ENCODE results near the gene OXER1. TPM values are rescaled to one million over a fixed set of nuclear protein-coding genes. Genes with fewer than 3 reads are reported as not detected.

OXER1 gene
- total and polyA plus RNA-seq, 2 of the 13 experiments (the other 11 are each of a cell fraction or from before 2014, with no cell fraction given) = 8.0 to 9.0 TPM

GRCh38 chr2:42756150-42756775, 7.7 kb downstream of the OXER1 start (continued):
- TF ChIP-seq CHD2 (IDR thresholded peaks at IDR 0.05; ENCODE audit: low read depth, low read length) (no peak), FOXC1 (CRISPR knock-in tag; IDR thresholded peaks at IDR 0.05; ENCODE audit: borderline replicate concordance) (no peak), ZNF329 (CRISPR knock-in tag; IDR thresholded peaks at IDR 0.05; ENCODE audit: low read depth) (no peak), BRF2 (CRISPR knock-in tag; IDR thresholded peaks at IDR 0.05) (no peak), ZNF362 (CRISPR knock-in tag; IDR thresholded peaks at IDR 0.05; ENCODE audit: borderline replicate concordance) (no peak), FOXP1 (IDR thresholded peaks at IDR 0.05) (no peak), FOXP1 (CRISPR knock-in tag; IDR thresholded peaks at IDR 0.05) (no peak)

DNA sequence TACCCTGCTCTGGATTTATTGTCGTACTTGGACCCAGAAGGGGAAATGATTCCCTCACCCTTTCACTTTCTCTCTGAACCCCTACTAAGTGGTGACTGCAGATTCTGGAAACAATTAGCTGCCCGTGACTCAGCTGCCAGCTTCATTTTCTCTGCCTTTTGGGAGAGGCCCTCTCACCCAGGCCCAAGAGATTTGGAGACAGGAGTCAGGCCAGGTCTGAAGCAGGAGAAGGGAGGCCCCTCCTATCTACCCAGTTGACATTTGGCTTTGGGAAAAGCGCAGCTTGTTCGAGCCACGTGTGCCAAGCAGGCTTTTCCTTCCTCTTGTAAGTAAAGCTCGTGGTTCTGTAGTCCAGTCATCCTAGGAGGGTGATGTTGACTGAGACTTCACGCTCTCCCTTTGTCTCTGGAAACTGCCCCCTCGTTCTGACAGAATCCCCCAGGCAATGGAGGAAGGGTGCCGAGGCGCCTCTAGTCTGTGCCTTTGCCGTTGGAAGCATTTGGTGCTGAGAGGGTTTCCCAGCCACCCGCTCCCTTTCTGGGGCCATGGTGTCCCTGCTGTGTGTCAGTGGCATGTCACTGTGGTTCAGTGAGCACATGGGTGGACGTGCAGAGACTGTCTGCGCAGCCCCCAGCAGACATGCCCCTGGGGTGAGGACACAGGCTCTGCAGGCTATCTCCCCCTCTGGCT, 8.6 kb downstream of the OXER1 start:
- H2AFZ ChIP-seq (ENCODE audit: low read length) = no peak overlapping the region
- no peaks in the 10 kb centered on the region for H3K27me3 ChIP-seq (ENCODE audit: control insufficient read depth in 1 of 2, insufficient read depth in 2 of 2, low read length in 2 of 2)
- in situ Hi-C loops (cut with HindIII; ENCODE audit: extremely low pct_ligation_motif_present, low pct_unique_long_range_greater_than_20kb) = no loop called here
- H3K9me3 ChIP-seq (ENCODE audit: low read length) = no peaks in the 10 kb centered on the region
- BruUV-seq (replicated peaks) = no TSS peak
- ChIA-PET POLR2A (no interaction called here), CTCF (ENCODE audit: low intra/inter-chr PET ratio, low total read pairs) (no interaction called here)
- intact Hi-C loops (cut with micrococcal nuclease; ENCODE audit: unreplicated experiment) = no loop called here
- FAIRE-seq = no peak
- no peak for ATAC-seq
- H3K27ac ChIP-seq (ENCODE audit: extremely low read length, insufficient read depth, low read length) = no peak overlapping the region
- H3K4me3 ChIP-seq (replicated peaks in 1 of 3; ENCODE audit: insufficient read depth in 1 of 3, low read depth in 2 of 3, low read length in 3 of 3) = no peak overlapping the region
- H3K9ac ChIP-seq (ENCODE audit: insufficient read depth, low read depth, low read length) = no peak overlapping the region
- no peak overlapping the region for H3K4me2 ChIP-seq (ENCODE audit: low read depth, low read length)
- no peak for DNase-seq (ENCODE audit: low spot score)
- peaks cover 16% of the 10 kb centered on the region for H3K4me1 ChIP-seq (ENCODE audit: insufficient read depth, low read length)
- no peaks in the 10 kb centered on the region; a peak in 1 of 5 replicates for H3K36me3 ChIP-seq (replicated peaks in 1 of 2; ENCODE audit: control insufficient read depth in 1 of 2, insufficient read depth in 2 of 2, low read length in 2 of 2)
- no peaks in the 10 kb centered on the region for H4K20me1 ChIP-seq (ENCODE audit: insufficient read depth, low read length)
- no peaks in the 10 kb centered on the region for H3K79me2 ChIP-seq (ENCODE audit: insufficient read depth, low read length)
- WGBS (ENCODE audit: low lambda C conversion rate) = 86% methylated on average over 13 of the region's 14 CpGs
- no peak for TF ChIP-seq SALL1 (CRISPR knock-in tag; IDR thresholded peaks at IDR 0.05)
- no peak for TF ChIP-seq ZNF354B (CRISPR knock-in tag; IDR thresholded peaks at IDR 0.05)
- no peak for TF ChIP-seq HCFC1 (IDR thresholded peaks at IDR 0.05; ENCODE audit: low read depth, low read length)
- TF ChIP-seq JARID2 (CRISPR knock-in tag; IDR thresholded peaks at IDR 0.05; ENCODE audit: insufficient replicate concordance) = no peak
- no peak for TF ChIP-seq AFF4 (CRISPR knock-in tag; IDR thresholded peaks at IDR 0.05)
- TF ChIP-seq ZBTB44 (CRISPR knock-in tag; IDR thresholded peaks at IDR 0.05) = no peak
- no peak for TF ChIP-seq PLSCR1 (CRISPR knock-in tag; IDR thresholded peaks at IDR 0.05; ENCODE audit: borderline replicate concordance)
